ENCODE results near the gene PLSCR1. TPM values are rescaled to one million over a fixed set of nuclear protein-coding genes. Genes with fewer than 3 reads are reported as not detected.

The PLSCR1 gene
- total RNA-seq, 2 experiments from 2014 or later: 60.1 to 64.3 TPM

GRCh38 chr3:146566138-146566537, 21.7 kb upstream of the PLSCR1 start:
- Mint-ChIP-seq H3K36me3 (ENCODE audit: low read depth) (no peaks in the 10 kb centered on the region), H3K9me3 (no peaks in the 10 kb centered on the region), H3K4me3 (no peak overlapping the region), H3K4me1 (ENCODE audit: low read depth) (no peaks in the 10 kb centered on the region), H3K27ac (no peak overlapping the region), H3K27me3 (ENCODE audit: low read depth) (peaks cover 3% of the 10 kb centered on the region)
- no peak for DNase-seq
- CTCF ChIA-PET: no interaction called here
- intact Hi-C loops (cut with micrococcal nuclease): no loop called here

GRCh38 chr3:146561879-146562278, 17.5 kb upstream of the PLSCR1 start:
- intact Hi-C loops (cut with micrococcal nuclease): no loop called here
- H3K27me3 Mint-ChIP-seq (ENCODE audit: low read depth): no peaks in the 10 kb centered on the region
- H3K9me3 Mint-ChIP-seq: no peaks in the 10 kb centered on the region
- no peak overlapping the region for H3K27ac Mint-ChIP-seq
- H3K4me3 Mint-ChIP-seq: no peak overlapping the region
- no peaks in the 10 kb centered on the region for H3K4me1 Mint-ChIP-seq (ENCODE audit: low read depth)
- CTCF ChIA-PET: no interaction called here
- H3K36me3 Mint-ChIP-seq (ENCODE audit: low read depth): no peaks in the 10 kb centered on the region
- no peak for DNase-seq

- no peak overlapping the region for H3K27ac Mint-ChIP-seq
- intact Hi-C loops (cut with micrococcal nuclease): no loop called here
- no peaks in the 10 kb centered on the region for H3K27me3 Mint-ChIP-seq (ENCODE audit: low read depth)
- no peak for DNase-seq
- H3K4me1 Mint-ChIP-seq (ENCODE audit: low read depth): no peaks in the 10 kb centered on the region
- no peaks in the 10 kb centered on the region for H3K9me3 Mint-ChIP-seq
- CTCF ChIA-PET: no interaction called here
- H3K36me3 Mint-ChIP-seq (ENCODE audit: low read depth): no peaks in the 10 kb centered on the region
- H3K4me3 Mint-ChIP-seq: no peak overlapping the region
Measured at GRCh38 chr3:146561463-146561862, 17.1 kb upstream of the PLSCR1 start.

- intact Hi-C loops (cut with micrococcal nuclease): no loop called here
- CTCF ChIA-PET: no interaction called here
- no peak overlapping the region for H3K4me3 Mint-ChIP-seq
- DNase-seq: no peak
- no peaks in the 10 kb centered on the region for H3K9me3 Mint-ChIP-seq
- H3K4me1 Mint-ChIP-seq (ENCODE audit: low read depth): no peaks in the 10 kb centered on the region
- H3K36me3 Mint-ChIP-seq (ENCODE audit: low read depth): no peaks in the 10 kb centered on the region
- no peak overlapping the region for H3K27ac Mint-ChIP-seq
- H3K27me3 Mint-ChIP-seq (ENCODE audit: low read depth): no peaks in the 10 kb centered on the region
Measured at GRCh38 chr3:146560678-146561077, 16.3 kb upstream of the PLSCR1 start.

- H3K9me3 Mint-ChIP-seq: no peaks in the 10 kb centered on the region
- no peak for DNase-seq
- intact Hi-C loops (cut with micrococcal nuclease): no loop called here
- CTCF ChIA-PET: no interaction called here
- H3K36me3 Mint-ChIP-seq (ENCODE audit: low read depth): no peaks in the 10 kb centered on the region
- peaks cover under 1% of the 10 kb centered on the region for H3K4me1 Mint-ChIP-seq (ENCODE audit: low read depth)
- no peak overlapping the region for H3K27ac Mint-ChIP-seq
- H3K4me3 Mint-ChIP-seq: no peak overlapping the region
- H3K27me3 Mint-ChIP-seq (ENCODE audit: low read depth): no peaks in the 10 kb centered on the region
Measured at GRCh38 chr3:146559388-146559787, 15.0 kb upstream of the PLSCR1 start.

GRCh38 chr3:146558781-146559180, 14.4 kb upstream of the PLSCR1 start:
- H3K36me3 Mint-ChIP-seq (ENCODE audit: low read depth): no peaks in the 10 kb centered on the region
- CTCF ChIA-PET: no interaction called here
- intact Hi-C loops (cut with micrococcal nuclease): no loop called here
- no peaks in the 10 kb centered on the region for H3K27me3 Mint-ChIP-seq (ENCODE audit: low read depth)
- H3K4me3 Mint-ChIP-seq: no peak overlapping the region
- peaks cover 6% of the 10 kb centered on the region for H3K4me1 Mint-ChIP-seq (ENCODE audit: low read depth)
- H3K27ac Mint-ChIP-seq: no peak overlapping the region
- H3K9me3 Mint-ChIP-seq: no peaks in the 10 kb centered on the region
- no peak for DNase-seq

GRCh38 chr3:146557745-146558144, 13.3 kb upstream of the PLSCR1 start:
- DNase-seq: no peak
- H3K4me3 Mint-ChIP-seq: no peak overlapping the region
- H3K27ac Mint-ChIP-seq: no peak overlapping the region
- H3K27me3 Mint-ChIP-seq (ENCODE audit: low read depth): no peaks in the 10 kb centered on the region
- no peaks in the 10 kb centered on the region for H3K36me3 Mint-ChIP-seq (ENCODE audit: low read depth)
- H3K4me1 Mint-ChIP-seq (ENCODE audit: low read depth): peaks cover 7% of the 10 kb centered on the region
- intact Hi-C loops (cut with micrococcal nuclease): no loop called here
- H3K9me3 Mint-ChIP-seq: no peaks in the 10 kb centered on the region
- CTCF ChIA-PET: no interaction called here

GRCh38 chr3:146555311-146555710, 10.9 kb upstream of the PLSCR1 start:
- DNase-seq: no peak
- Mint-ChIP-seq H3K9me3 (no peaks in the 10 kb centered on the region), H3K27ac (no peak overlapping the region), H3K27me3 (ENCODE audit: low read depth) (no peaks in the 10 kb centered on the region), H3K4me1 (ENCODE audit: low read depth) (peaks cover 17% of the 10 kb centered on the region), H3K4me3 (no peak overlapping the region), H3K36me3 (ENCODE audit: low read depth) (no peaks in the 10 kb centered on the region)
- CTCF ChIA-PET: no interaction called here
- intact Hi-C loops (cut with micrococcal nuclease): no loop called here

GRCh38 chr3:146554151-146554760, 9.8 kb upstream of the PLSCR1 start:
- intact Hi-C loops (cut with micrococcal nuclease): no loop called here
- H3K27ac Mint-ChIP-seq: no peak overlapping the region
- H3K4me3 Mint-ChIP-seq: no peak overlapping the region
- H3K4me1 Mint-ChIP-seq (ENCODE audit: low read depth): peaks cover 26% of the 10 kb centered on the region
- no peaks in the 10 kb centered on the region for H3K9me3 Mint-ChIP-seq
- no peak for DNase-seq
- CTCF ChIA-PET: interaction anchor here (0.6 kb wide), 1 partner anchor 89 kb away, joined by 9 read pairs; no protein-coding TSS in a partner anchor
- H3K36me3 Mint-ChIP-seq (ENCODE audit: low read depth): no peaks in the 10 kb centered on the region
- no peaks in the 10 kb centered on the region for H3K27me3 Mint-ChIP-seq (ENCODE audit: low read depth)

- peak; percentile 13 for DNase-seq
- H3K4me1 Mint-ChIP-seq (ENCODE audit: low read depth): peaks cover 48% of the 10 kb centered on the region
- H3K9me3 Mint-ChIP-seq: no peaks in the 10 kb centered on the region
- H3K36me3 Mint-ChIP-seq (ENCODE audit: low read depth): no peaks in the 10 kb centered on the region
- intact Hi-C loops (cut with micrococcal nuclease): no loop called here
- CTCF ChIA-PET: interaction anchor here (0.6 to 1.0 kb wide), 2 partner anchors 43 to 362 kb away, joined by 3 read pairs; no protein-coding TSS in a partner anchor
- H3K27ac Mint-ChIP-seq: no peak overlapping the region
- H3K4me3 Mint-ChIP-seq: no peak overlapping the region
- no peaks in the 10 kb centered on the region for H3K27me3 Mint-ChIP-seq (ENCODE audit: low read depth)
Measured at GRCh38 chr3:146550743-146551510, 6.5 kb upstream of the PLSCR1 start.

- CTCF ChIA-PET: interaction anchor here (0.6 kb wide), 1 partner anchor 157 kb away, joined by 7 read pairs; no protein-coding TSS in a partner anchor
- intact Hi-C loops (cut with micrococcal nuclease): no loop called here
- Mint-ChIP-seq H3K9me3 (no peaks in the 10 kb centered on the region), H3K36me3 (ENCODE audit: low read depth) (no peaks in the 10 kb centered on the region), H3K27me3 (ENCODE audit: low read depth) (no peaks in the 10 kb centered on the region), H3K27ac (no peak overlapping the region), H3K4me1 (ENCODE audit: low read depth) (peaks cover 50% of the 10 kb centered on the region), H3K4me3 (no peak overlapping the region)
- no peak for DNase-seq
Measured at GRCh38 chr3:146550070-146550615, 5.7 kb upstream of the PLSCR1 start.

- H3K27ac Mint-ChIP-seq: peak overlapping the region; percentile 33
- CTCF ChIA-PET: no interaction called here
Measured at GRCh38 chr3:146547235-146547835, 2.9 kb upstream of the PLSCR1 start.

More at GRCh38 chr3:146547235-146547835, 2.9 kb upstream of the PLSCR1 start:
- Mint-ChIP-seq H3K4me1 (ENCODE audit: low read depth) (peaks cover 45% of the 10 kb centered on the region), H3K9me3 (no peaks in the 10 kb centered on the region), H3K4me3 (no peak overlapping the region), H3K27me3 (ENCODE audit: low read depth) (no peaks in the 10 kb centered on the region), H3K36me3 (ENCODE audit: low read depth) (peaks cover 11% of the 10 kb centered on the region)
- intact Hi-C loops (cut with micrococcal nuclease): no loop called here
- no peak for DNase-seq
